Ramos (cell line): Measurements from ENCODE around the gene TP53TG5.

Source experiments
- in situ Hi-C: fragments of 300-500 bp; cut with MboI; formaldehyde crosslinking; loops from one replicate; pipeline ENCODE4 v1.14.3; 2022; ENCODE audit warnings: low sequenced_read_pairs; ENCODE audit not compliant: unreplicated experiment

The TP53TG5 gene

DNA sequence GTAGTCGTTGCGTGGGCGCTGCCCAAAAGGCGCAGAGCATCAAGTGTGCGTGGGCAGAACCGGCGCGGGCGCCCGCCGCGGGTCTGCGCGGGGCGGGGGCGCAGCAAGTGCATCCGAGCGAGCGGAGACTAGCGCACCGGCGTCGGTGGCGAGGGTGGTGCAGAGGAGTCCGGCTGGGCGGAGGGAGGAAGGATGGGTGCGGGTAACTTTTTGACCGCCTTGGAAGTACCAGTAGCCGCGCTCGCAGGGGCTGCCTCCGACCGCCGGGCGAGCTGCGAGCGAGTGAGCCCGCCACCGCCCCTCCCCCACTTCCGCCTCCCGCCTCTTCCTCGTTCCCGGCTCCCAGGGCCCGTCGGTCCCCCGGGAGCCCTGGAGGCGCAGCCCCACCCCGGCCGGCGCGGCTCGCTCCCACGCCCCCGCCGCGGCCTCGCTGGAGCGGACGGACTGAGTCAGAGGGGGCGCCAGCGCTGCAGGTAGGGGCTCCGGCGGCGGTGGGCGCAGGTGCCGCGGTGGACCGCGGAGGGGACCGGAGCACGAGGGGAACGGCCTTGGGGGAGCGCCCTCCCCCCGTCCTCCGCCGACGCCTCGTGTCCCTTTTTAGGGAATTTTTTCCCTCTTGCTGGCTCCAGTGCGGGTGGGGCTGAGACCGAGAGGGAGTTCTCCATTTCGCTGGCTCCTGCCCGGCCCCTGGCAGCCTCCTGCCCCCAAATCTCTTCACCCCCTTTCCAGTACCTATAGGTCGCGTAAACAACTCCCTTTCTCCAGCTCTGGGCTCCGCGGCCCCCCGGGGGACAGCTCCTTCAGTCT, 28.3 kb upstream of the TP53TG5 start:
- in situ Hi-C loops, result no loop called here

- in situ Hi-C loops, result no loop called here
Observed at GRCh38 chr20:45405571-45406259, 27.6 kb upstream of the TP53TG5 start.

GRCh38 chr20:45404438-45404837, 26.3 kb upstream of the TP53TG5 start:
- in situ Hi-C loops, result no loop called here

- in situ Hi-C loops, result no loop called here
Observed at GRCh38 chr20:45402946-45403345, 24.8 kb upstream of the TP53TG5 start.

GRCh38 chr20:45400346-45401031, 22.4 kb upstream of the TP53TG5 start:
- in situ Hi-C loops, result no loop called here

DNA sequence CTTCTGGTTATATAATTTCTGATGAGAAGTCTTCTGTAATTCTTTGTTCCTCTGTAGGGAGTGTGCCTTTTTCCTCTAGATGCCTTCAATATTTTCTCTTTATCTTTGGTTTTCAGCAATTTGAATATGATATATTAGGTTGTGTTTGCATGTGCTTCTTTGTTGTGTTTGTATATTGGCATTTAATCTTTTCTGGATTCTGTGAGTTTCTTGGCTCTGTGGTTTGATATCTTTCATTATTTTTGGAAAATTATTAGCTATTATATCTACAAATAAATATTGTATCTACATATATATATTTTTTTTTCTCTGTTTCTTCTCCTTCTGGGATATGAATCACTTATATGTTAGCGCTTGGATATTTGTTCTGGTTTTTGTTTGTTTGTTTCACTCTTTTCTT, 20.9 kb upstream of the TP53TG5 start:
- in situ Hi-C loops, result no loop called here

GRCh38 chr20:45395114-45395415, 16.9 kb upstream of the TP53TG5 start:
- in situ Hi-C loops, result no loop called here

DNA sequence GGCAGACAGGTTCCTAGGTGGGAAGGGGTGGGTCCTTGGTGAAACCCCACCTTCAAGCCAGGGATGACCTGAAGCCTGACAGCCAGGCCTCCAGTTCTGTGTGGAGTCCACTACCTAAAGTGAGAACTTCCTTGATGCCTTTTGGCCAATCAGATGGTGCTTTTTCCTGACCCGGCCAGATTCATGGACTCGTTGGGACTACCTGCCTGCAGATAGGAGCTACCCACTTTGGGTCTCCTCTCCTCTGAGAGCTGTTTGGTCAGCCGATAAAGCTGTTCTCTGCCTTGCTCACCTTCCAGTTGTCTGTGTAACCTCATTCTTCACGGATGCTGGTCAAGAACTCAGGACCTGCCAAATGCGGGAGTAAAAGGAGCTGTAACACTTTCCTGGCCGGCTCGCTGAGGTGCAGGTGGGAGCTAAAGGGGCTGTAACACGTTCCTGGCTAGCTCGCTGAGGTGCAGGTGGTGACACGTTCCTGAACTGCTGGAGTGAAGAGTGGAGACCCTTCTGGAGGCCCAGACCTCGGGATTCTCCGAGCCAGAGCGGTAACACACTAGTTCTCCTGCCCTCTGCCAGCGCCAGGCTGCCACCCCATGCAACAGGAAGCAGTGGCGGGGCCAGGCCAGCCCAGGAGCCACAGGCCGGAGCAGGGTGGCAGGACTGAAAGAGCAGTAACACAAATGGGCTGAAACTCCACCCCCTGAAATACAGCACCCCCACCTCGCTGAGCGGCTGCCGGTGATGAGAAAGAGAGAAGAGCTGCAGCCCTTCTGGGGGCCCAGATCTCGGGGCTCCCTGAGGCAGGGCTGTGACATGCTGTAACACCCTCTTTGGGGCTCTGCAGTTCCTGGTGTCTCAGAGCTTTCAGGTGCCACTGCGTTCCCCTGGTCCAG, 16.3 kb upstream of the TP53TG5 start:
- in situ Hi-C loops, result no loop called here

- in situ Hi-C loops, result no loop called here
Observed at GRCh38 chr20:45392733-45393132, 14.6 kb upstream of the TP53TG5 start.

GRCh38 chr20:45391559-45391958, 13.4 kb upstream of the TP53TG5 start:
- in situ Hi-C loops, result no loop called here

- in situ Hi-C loops, result no loop called here
Observed at GRCh38 chr20:45390931-45391330, 12.8 kb upstream of the TP53TG5 start.

DNA sequence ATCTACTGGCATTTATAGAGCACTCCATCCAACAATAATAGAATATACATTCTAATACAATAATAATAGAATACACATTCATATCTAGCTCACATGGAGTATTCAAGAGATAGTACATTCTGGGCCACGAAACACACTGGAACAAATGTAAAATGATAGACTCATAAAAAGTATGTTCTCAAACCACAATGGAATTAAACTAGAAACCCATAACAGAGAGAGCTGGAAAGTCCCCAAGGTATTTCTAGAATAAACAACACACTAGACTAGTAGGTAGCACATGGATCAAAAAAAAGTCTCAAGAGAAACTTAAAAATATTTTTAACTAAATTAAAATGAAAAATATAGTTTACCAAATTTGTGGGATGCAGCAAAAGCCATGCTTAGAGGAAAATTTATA, 9.1 kb upstream of the TP53TG5 start:
- in situ Hi-C loops, result no loop called here

- in situ Hi-C loops, result no loop called here
Observed at GRCh38 chr20:45377269-45377668, 856 bp downstream of the TP53TG5 start.

- in situ Hi-C loops, result loop anchor here (5.0 kb wide), 1 partner anchor 62 kb away; no protein-coding TSS in a partner anchor
Observed at GRCh38 chr20:45374966-45375365, 3.2 kb downstream of the TP53TG5 start.

GRCh38 chr20:45374101-45374467, 4.0 kb downstream of the TP53TG5 start:
- in situ Hi-C loops, result loop anchor here (5.0 kb wide), 1 partner anchor 63 kb away; no protein-coding TSS in a partner anchor

GRCh38 chr20:45373353-45374100, 4.6 kb downstream of the TP53TG5 start:
- in situ Hi-C loops, result loop anchor here (5.0 kb wide), 1 partner anchor 64 kb away; no protein-coding TSS in a partner anchor

- in situ Hi-C loops, result loop anchor here (5.0 kb wide), 1 partner anchor 65 kb away; no protein-coding TSS in a partner anchor
Observed at GRCh38 chr20:45372646-45373352, 5.3 kb downstream of the TP53TG5 start.

GRCh38 chr20:45372241-45372640, 5.9 kb downstream of the TP53TG5 start:
- in situ Hi-C loops, result loop anchor here (5.0 kb wide), 1 partner anchor 65 kb away; no protein-coding TSS in a partner anchor
